Activated T-helper 1 cell treated with anti-CD3 and anti-CD28 coated beads, Interleukin-12 subunit alpha, Interleukin-12 subunit beta, Interleukin-2, Interleukin-4 antibody, amounts not matched to agents 30 ng/mL and 10 ng/mL and 1 ng/mL, durations not matched to agents 14 hours and 24 hours and 36 hours (primary cell): Measurements from ENCODE around the gene BCDIN3D. TPM values are rescaled to one million over a fixed set of nuclear protein-coding genes. Genes with fewer than 3 reads are reported as not detected.

ENCODE experiments used
- DNase-seq: peaks from one replicate; pipeline ENCODE4 v3.0.0; 2021; ENCODE audit warnings: low spot score
- H3K27ac Mint-ChIP-seq: one replicate; pipeline ENCODE4 v1.8.0; 2021; ENCODE audit warnings: mild to moderate bottlenecking, mixed read lengths
- H3K27me3 Mint-ChIP-seq: one replicate; pipeline ENCODE4 v1.8.0; 2022; ENCODE audit warnings: mild to moderate bottlenecking, moderate library complexity, mixed read lengths; ENCODE audit not compliant: insufficient read depth
- H3K36me3 Mint-ChIP-seq: one replicate; pipeline ENCODE4 v1.8.0; 2021; ENCODE audit warnings: low read depth, mixed read lengths
- H3K4me1 Mint-ChIP-seq: one replicate; pipeline ENCODE4 v1.8.0; 2021; ENCODE audit warnings: low read depth, mixed read lengths
- H3K4me3 Mint-ChIP-seq: one replicate; pipeline ENCODE4 v1.8.0; 2021; ENCODE audit warnings: mild to moderate bottlenecking, moderate library complexity, mixed read lengths
- H3K9me3 Mint-ChIP-seq: one replicate; pipeline ENCODE4 v1.8.0; 2021; ENCODE audit warnings: mixed read lengths
- intact Hi-C: fragments of 100-400 bp; cut with micrococcal nuclease; formaldehyde crosslinking; loops from one replicate; pipeline ENCODE4 v1.15.1; 2024
- total RNA-seq: library from RNA; stranded (reverse); gene quantifications from 2 replicates; pipeline ENCODE4 v1.2.3, GENCODE V29; 2022

BCDIN3D gene
- total RNA-seq, 1 donor from 2014 or later, result 3.6 TPM

DNA sequence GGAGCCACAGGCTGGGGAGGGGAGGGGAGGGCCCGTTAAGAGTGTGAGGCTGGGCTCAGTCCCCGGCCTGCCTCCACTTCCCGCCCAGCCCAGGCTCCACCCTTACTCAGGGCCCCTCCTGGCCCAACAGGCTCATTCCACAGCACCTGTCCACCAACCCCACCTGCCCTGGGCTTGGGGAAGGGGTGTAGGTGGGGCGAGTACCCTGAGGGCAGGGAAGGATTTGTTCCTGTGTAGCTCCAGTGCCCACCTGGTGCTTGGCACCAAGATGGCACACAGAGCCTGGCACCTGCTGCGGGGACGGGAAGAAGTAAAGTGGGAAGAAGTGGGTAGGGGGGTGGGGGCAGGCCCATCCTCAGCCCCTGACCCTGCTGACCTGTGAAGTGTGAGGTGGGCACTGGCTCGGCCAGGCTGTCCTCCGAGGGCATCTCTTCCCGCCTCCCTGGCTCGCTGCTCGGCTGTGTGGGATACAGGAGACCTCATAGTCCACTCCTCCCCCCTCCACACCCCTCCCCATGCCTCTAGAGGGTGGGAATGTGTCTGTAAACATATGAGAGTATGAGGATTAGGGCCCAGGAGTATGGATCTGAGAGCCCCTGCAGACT lies 49.8 kb downstream of the BCDIN3D start:
- Mint-ChIP-seq H3K4me1 (no peaks in the 10 kb centered on the region), H3K36me3 (no peaks in the 10 kb centered on the region), H3K4me3 (no peak overlapping the region), H3K27ac (no peak overlapping the region), H3K9me3 (no peaks in the 10 kb centered on the region), H3K27me3 (no peaks in the 10 kb centered on the region)
- no peak for DNase-seq
- intact Hi-C loops, result no loop called here

- Mint-ChIP-seq H3K36me3 (no peaks in the 10 kb centered on the region), H3K4me1 (no peaks in the 10 kb centered on the region), H3K27ac (no peak overlapping the region), H3K27me3 (no peaks in the 10 kb centered on the region), H3K9me3 (peaks cover 3% of the 10 kb centered on the region), H3K4me3 (no peak overlapping the region)
- DNase-seq, result no peak
- intact Hi-C loops, result no loop called here
Observed at GRCh38 chr12:49792181-49792970, 50.5 kb downstream of the BCDIN3D start.

- intact Hi-C loops, result no loop called here
- Mint-ChIP-seq H3K9me3 (peaks cover 3% of the 10 kb centered on the region), H3K27me3 (no peaks in the 10 kb centered on the region), H3K27ac (no peak overlapping the region), H3K4me3 (no peak overlapping the region), H3K4me1 (no peaks in the 10 kb centered on the region), H3K36me3 (no peaks in the 10 kb centered on the region)
- no peak for DNase-seq
Observed at GRCh38 chr12:49791700-49792099, 51.2 kb downstream of the BCDIN3D start.

DNA sequence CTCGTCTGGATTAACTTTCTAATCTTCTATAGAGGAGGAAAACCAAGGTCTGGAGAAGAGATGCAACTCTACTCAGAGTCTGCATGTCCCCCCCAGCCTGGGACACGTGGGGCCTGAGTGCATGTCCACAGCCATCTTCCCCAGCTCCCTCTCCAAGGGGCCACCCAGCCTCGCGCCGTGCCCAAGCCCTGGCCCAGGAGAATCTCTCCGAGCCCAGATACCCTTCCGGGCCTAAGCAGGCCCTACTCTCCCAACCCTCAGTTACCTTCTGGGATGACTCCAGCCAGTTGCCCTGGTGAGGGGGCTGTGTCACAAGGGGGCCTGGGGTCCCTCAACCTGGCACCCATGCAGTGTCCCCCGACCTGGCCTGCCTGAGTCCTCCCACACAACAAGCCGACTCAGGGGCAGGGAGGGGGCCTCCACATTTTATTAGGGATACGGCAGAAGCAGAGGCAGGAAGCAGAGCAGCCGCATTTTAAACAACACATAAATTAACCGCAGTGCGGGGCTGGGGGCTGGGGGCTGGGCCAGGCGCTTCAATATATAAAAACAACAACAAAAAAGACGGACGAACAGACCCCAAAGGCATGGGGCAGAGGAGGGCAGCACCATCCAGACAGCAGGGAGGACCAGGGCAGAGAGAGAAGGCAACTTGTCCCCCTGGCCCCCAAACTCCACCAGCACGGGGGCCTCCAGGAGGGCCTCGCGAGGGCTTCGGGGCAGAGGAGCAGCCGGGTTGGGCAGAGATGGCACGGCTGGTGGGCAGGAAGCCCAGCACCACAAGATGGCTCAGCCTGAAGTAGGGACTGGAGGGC lies 52.0 kb downstream of the BCDIN3D start:
- Mint-ChIP-seq H3K27me3 (no peaks in the 10 kb centered on the region), H3K4me3 (no peak overlapping the region), H3K27ac (no peak overlapping the region), H3K9me3 (peaks cover 3% of the 10 kb centered on the region), H3K4me1 (no peaks in the 10 kb centered on the region), H3K36me3 (no peaks in the 10 kb centered on the region)
- DNase-seq, result no peak
- intact Hi-C loops, result no loop called here

- no peak for DNase-seq
- H3K27ac Mint-ChIP-seq, result no peak overlapping the region
- no peak overlapping the region for H3K4me3 Mint-ChIP-seq
- H3K4me1 Mint-ChIP-seq, result no peaks in the 10 kb centered on the region
- peaks cover 3% of the 10 kb centered on the region for H3K9me3 Mint-ChIP-seq
- intact Hi-C loops, result no loop called here
- H3K27me3 Mint-ChIP-seq, result no peaks in the 10 kb centered on the region
- H3K36me3 Mint-ChIP-seq, result no peaks in the 10 kb centered on the region
Observed at GRCh38 chr12:49789992-49790391, 52.9 kb downstream of the BCDIN3D start.

GRCh38 chr12:49787672-49788071 lies 55.2 kb downstream of the BCDIN3D start:
- Mint-ChIP-seq H3K27ac (no peak overlapping the region), H3K4me1 (no peaks in the 10 kb centered on the region), H3K9me3 (peaks cover 3% of the 10 kb centered on the region), H3K4me3 (no peak overlapping the region), H3K27me3 (peaks cover 13% of the 10 kb centered on the region), H3K36me3 (no peaks in the 10 kb centered on the region)
- intact Hi-C loops, result no loop called here
- DNase-seq, result no peak

Other genes starting within 250 kb of the BCDIN3D start
- gene FAM186B, start 237.5 kb downstream of the BCDIN3D start, total RNA-seq, result 0.29 and 0.62 TPM in 2 replicates
- 10.4 and 12.7 TPM in 2 replicates for gene PRPF40B, start 219.5 kb downstream of the BCDIN3D start, total RNA-seq
- 43.0 and 46.1 TPM in 2 replicates for gene FMNL3, start 135.7 kb downstream of the BCDIN3D start, total RNA-seq
- gene TMBIM6, start 101.5 kb downstream of the BCDIN3D start, total RNA-seq, result 382 and 393 TPM in 2 replicates
- 3.8 TPM in 2 replicates for gene NCKAP5L, start 14.7 kb downstream of the BCDIN3D start, total RNA-seq
- 0.49 and 0.64 TPM in 2 replicates for gene FAIM2, start 60.8 kb upstream of the BCDIN3D start, total RNA-seq
- not detected in 2 replicates for gene AQP2, start 107.6 kb upstream of the BCDIN3D start, total RNA-seq
- gene AQP5, start 118.8 kb upstream of the BCDIN3D start, total RNA-seq, result not detected in 2 replicates
- not detected in 2 replicates for gene AQP6, start 129.8 kb upstream of the BCDIN3D start, total RNA-seq
- 68.1 and 71.2 TPM in 2 replicates for gene RACGAP1, start 182.4 kb upstream of the BCDIN3D start, total RNA-seq
- 10.2 and 11.2 TPM in 2 replicates for gene ASIC1, start 214.5 kb upstream of the BCDIN3D start, total RNA-seq
- 74.6 and 75.3 TPM in 2 replicates for gene SMARCD1, start 242.2 kb upstream of the BCDIN3D start, total RNA-seq